Panc1 (cell line): ENCODE measurements around the gene ARPC5L.

Source experiments
- CTCF ChIP-seq: fragments of 450-650 bp; IDR thresholded peaks from 2 replicates; pipeline ENCODE4 v1.5.1; 2017; ENCODE audit warnings: mild to moderate bottlenecking
- POLR2AphosphoS5 ChIP-seq: IDR thresholded peaks from 2 replicates; pipeline ENCODE4 v1.6.1; 2012; ENCODE audit warnings: mild to moderate bottlenecking, low read depth, low read length, moderate library complexity
- SIN3A ChIP-seq: IDR thresholded peaks from 2 replicates; pipeline ENCODE4 v1.6.1; 2012; ENCODE audit warnings: low read depth, mild to moderate bottlenecking, low read length, moderate library complexity, borderline replicate concordance; ENCODE audit not compliant: insufficient read depth

- TF ChIP-seq CTCF (no peak), SIN3A (no peak), POLR2AphosphoS5 (no peak)
Measured at GRCh38 chr9:124853605-124854143, 8.3 kb upstream of the ARPC5L start.
